GM23338 (cell line): ENCODE results near the gene ART3. TPM values are rescaled to one million over a fixed set of nuclear protein-coding genes. Genes with fewer than 3 reads are reported as not detected.

Experiments
- ATAC-seq: fragments of 200-7000 bp; cut with Tn5 transposase; 3 replicates; pipeline ENCODE4 v1.9.1; 2020
- DNase-seq: peaks from one replicate; pipeline ENCODE4 v3.0.0-alpha.2; 2015; ENCODE audit warnings: low spot score
- H2AFZ ChIP-seq: fragments of 200-600 bp; sonication (generic); 2 replicates; pipeline ENCODE4 v1.8.0; 2016; ENCODE audit warnings: antibody characterized with exemption, mild to moderate bottlenecking, moderate library complexity
- H3F3A ChIP-seq: fragments of 200-600 bp; sonication (generic); replicated peaks from 2 replicates; pipeline ENCODE4 v1.8.0; 2017; ENCODE audit warnings: antibody characterized with exemption, mixed run types, low read depth
- H3K27ac ChIP-seq: fragments of 200-600 bp; sonication (generic); 2 replicates; pipeline ENCODE4 v1.6.1; 2016; ENCODE audit warnings: low read depth
- H3K27me3 ChIP-seq: fragments of 200-600 bp; sonication (generic); 2 replicates; pipeline ENCODE4 v1.8.0; 2016; ENCODE audit warnings: mild to moderate bottlenecking, mixed run types, moderate library complexity; ENCODE audit not compliant: insufficient read depth
- H3K36me3 ChIP-seq: fragments of 200-600 bp; sonication (generic); 2 replicates; pipeline ENCODE4 v1.8.0; 2016; ENCODE audit warnings: mild to moderate bottlenecking; ENCODE audit not compliant: insufficient read depth
- H3K4me1 ChIP-seq: fragments of 200-600 bp; sonication (generic); 2 replicates; pipeline ENCODE4 v1.8.0; 2016; ENCODE audit warnings: mild to moderate bottlenecking, moderate library complexity; ENCODE audit not compliant: insufficient read depth
- H3K4me2 ChIP-seq: fragments of 200-600 bp; sonication (generic); 2 replicates; pipeline ENCODE4 v1.7.1; 2017; ENCODE audit warnings: mixed run types
- H3K4me3 ChIP-seq: fragments of 200-600 bp; sonication (generic); 2 replicates; pipeline ENCODE4 v1.6.1; 2016; ENCODE audit warnings: mixed run types
- H3K79me2 ChIP-seq: fragments of 200-600 bp; sonication (generic); replicated peaks from 2 replicates; pipeline ENCODE4 v1.8.0; 2017; ENCODE audit warnings: mild to moderate bottlenecking; ENCODE audit not compliant: insufficient read depth
- H3K9me2 ChIP-seq: fragments of 200-600 bp; sonication (generic); 2 replicates; pipeline ENCODE4 v1.8.0; 2017; ENCODE audit not compliant: insufficient read depth
- H4K20me1 ChIP-seq: fragments of 200-600 bp; sonication (generic); replicated peaks from 2 replicates; pipeline ENCODE4 v1.8.0; 2017; ENCODE audit warnings: mild to moderate bottlenecking; ENCODE audit not compliant: insufficient read depth
- H3K27ac Mint-ChIP-seq: 2 replicates; pipeline ENCODE4 v1.8.0; 2020; ENCODE audit warnings: inconsistent platforms, mild to moderate bottlenecking, moderate library complexity, mixed read lengths
- H3K27me3 Mint-ChIP-seq: 3 replicates; pipeline ENCODE4 v1.8.0; 2022; ENCODE audit warnings: low read depth, mild to moderate bottlenecking, moderate library complexity, mixed read lengths, inconsistent platforms; ENCODE audit not compliant: insufficient read depth, poor library complexity
- H3K36me3 Mint-ChIP-seq: 3 replicates; pipeline ENCODE4 v1.8.0; 2021; ENCODE audit warnings: low read depth, mild to moderate bottlenecking, inconsistent platforms, moderate library complexity, mixed read lengths
- H3K4me1 Mint-ChIP-seq: 3 replicates; pipeline ENCODE4 v1.8.0; 2020; ENCODE audit warnings: mild to moderate bottlenecking, inconsistent platforms, mixed read lengths
- H3K4me3 Mint-ChIP-seq: 3 replicates; pipeline ENCODE4 v1.8.0; 2021; ENCODE audit warnings: moderate library complexity, mild to moderate bottlenecking, inconsistent platforms, mixed read lengths
- H3K9me3 Mint-ChIP-seq: 3 replicates; pipeline ENCODE4 v1.8.0; 2020; ENCODE audit warnings: moderate library complexity, mild to moderate bottlenecking, inconsistent platforms, mixed read lengths
- CREB1 ChIP-seq: fragments of 250-450 bp; sonication (Bioruptor Pico); IDR thresholded peaks from 2 replicates; pipeline ENCODE4 v1.5.0; 2020; ENCODE audit warnings: low read depth, mild to moderate bottlenecking, moderate library complexity
- CTCF ChIP-seq, 2 experiments: fragments of 200-600 bp in 1 of 2; sonication (generic) in 1 of 2; conservative IDR thresholded peaks; 2 replicates each; pipeline versions ENCODE4 v1.5.1 to v1.6.1; 2016 to 2017; ENCODE audit warnings: antibody characterized with exemption in 2 of 2, low read depth in 2 of 2, mild to moderate bottlenecking in 2 of 2, moderate library complexity in 1 of 2
- EZH2 ChIP-seq: fragments of 200-600 bp; sonication (generic); IDR thresholded peaks from one replicate; pipeline ENCODE4 v1.8.0; 2017; ENCODE audit warnings: antibody characterized with exemption, mild to moderate bottlenecking, low read depth; ENCODE audit not compliant: unreplicated experiment
- EZH2phosphoT487 ChIP-seq: fragments of 200-600 bp; sonication (generic); IDR thresholded peaks from one replicate; pipeline ENCODE4 v1.8.1; 2018; ENCODE audit warnings: antibody characterized with exemption; ENCODE audit not compliant: unreplicated experiment
- JUNB ChIP-seq: IDR thresholded peaks from one replicate; pipeline ENCODE4 v1.6.1; 2016; ENCODE audit warnings: antibody characterized with exemption; ENCODE audit not compliant: unreplicated experiment
- NANOG ChIP-seq: IDR thresholded peaks from 2 replicates; pipeline ENCODE4 v1.6.1; 2016; ENCODE audit warnings: antibody characterized with exemption, borderline replicate concordance
- POLR2AphosphoS5 ChIP-seq: IDR thresholded peaks from 2 replicates; pipeline ENCODE4 v1.6.1; 2016; ENCODE audit warnings: antibody characterized with exemption, low read depth
- STAT1 ChIP-seq: IDR thresholded peaks from one replicate; pipeline ENCODE4 v1.6.1; 2016; ENCODE audit warnings: antibody characterized with exemption; ENCODE audit not compliant: unreplicated experiment
- ZNF114 ChIP-seq: fragments of 250-450 bp; sonication (Bioruptor Pico); IDR thresholded peaks from 2 replicates; pipeline ENCODE4 v1.5.0; 2020; ENCODE audit warnings: mild to moderate bottlenecking, moderate library complexity
- ZNF331 ChIP-seq: fragments of 250-450 bp; sonication (Bioruptor Pico); IDR thresholded peaks from 2 replicates; pipeline ENCODE4 v1.5.0; 2020; ENCODE audit warnings: low read depth, mild to moderate bottlenecking, moderate library complexity
- polyA plus RNA-seq: library from polyadenylated mRNA; unstranded; fragments of >200 nt; fragmentation: Nextera tagmentation; extraction: Ambion mirVana; gene quantifications from 2 replicates; pipeline ENCODE4 v1.2.1, GENCODE V29; 2016
- total RNA-seq: library from RNA; depleted of rRNA; stranded (reverse); fragments of >200 nt; shearing (Covaris generic); gene quantifications from 2 replicates; pipeline ENCODE4 v1.2.3, GENCODE V29; 2014
- TF ChIP-seq, protein P1 (sequence below): IDR thresholded peaks from one replicate; pipeline ENCODE4 v1.6.1; 2018; ENCODE audit warnings: antibody characterized with exemption; ENCODE audit not compliant: unreplicated experiment
- TF ChIP-seq, protein P2 (sequence below): IDR thresholded peaks from 2 replicates; pipeline ENCODE4 v1.6.1; 2016; ENCODE audit warnings: antibody characterized with exemption
- TF ChIP-seq, protein P3 (sequence below): fragments of 250-450 bp; sonication (Bioruptor Pico); IDR thresholded peaks from 2 replicates; pipeline ENCODE4 v1.5.0; 2020; ENCODE audit warnings: mild to moderate bottlenecking, moderate library complexity

The ART3 gene
- total and polyA plus RNA-seq, 2 experiments from 2014 or later, result 0.87 to 1.7 TPM

GRCh38 chr4:76058302-76058701, 16.2 kb upstream of the ART3 start:
- Histone ChIP-seq H3K4me2 (no peak overlapping the region), H3F3A (no peaks in the 10 kb centered on the region), H3K4me1 (peaks cover 24% of the 10 kb centered on the region), H3K27ac (no peak overlapping the region), H3K27me3 (no peaks in the 10 kb centered on the region), H4K20me1 (no peaks in the 10 kb centered on the region), H3K36me3 (no peaks in the 10 kb centered on the region), H2AFZ (no peak overlapping the region), H3K4me3 (no peak overlapping the region), H3K9me2 (no peaks in the 10 kb centered on the region), H3K79me2 (no peaks in the 10 kb centered on the region)
- TF ChIP-seq NANOG, result no peak
- TF ChIP-seq, protein P1, sequence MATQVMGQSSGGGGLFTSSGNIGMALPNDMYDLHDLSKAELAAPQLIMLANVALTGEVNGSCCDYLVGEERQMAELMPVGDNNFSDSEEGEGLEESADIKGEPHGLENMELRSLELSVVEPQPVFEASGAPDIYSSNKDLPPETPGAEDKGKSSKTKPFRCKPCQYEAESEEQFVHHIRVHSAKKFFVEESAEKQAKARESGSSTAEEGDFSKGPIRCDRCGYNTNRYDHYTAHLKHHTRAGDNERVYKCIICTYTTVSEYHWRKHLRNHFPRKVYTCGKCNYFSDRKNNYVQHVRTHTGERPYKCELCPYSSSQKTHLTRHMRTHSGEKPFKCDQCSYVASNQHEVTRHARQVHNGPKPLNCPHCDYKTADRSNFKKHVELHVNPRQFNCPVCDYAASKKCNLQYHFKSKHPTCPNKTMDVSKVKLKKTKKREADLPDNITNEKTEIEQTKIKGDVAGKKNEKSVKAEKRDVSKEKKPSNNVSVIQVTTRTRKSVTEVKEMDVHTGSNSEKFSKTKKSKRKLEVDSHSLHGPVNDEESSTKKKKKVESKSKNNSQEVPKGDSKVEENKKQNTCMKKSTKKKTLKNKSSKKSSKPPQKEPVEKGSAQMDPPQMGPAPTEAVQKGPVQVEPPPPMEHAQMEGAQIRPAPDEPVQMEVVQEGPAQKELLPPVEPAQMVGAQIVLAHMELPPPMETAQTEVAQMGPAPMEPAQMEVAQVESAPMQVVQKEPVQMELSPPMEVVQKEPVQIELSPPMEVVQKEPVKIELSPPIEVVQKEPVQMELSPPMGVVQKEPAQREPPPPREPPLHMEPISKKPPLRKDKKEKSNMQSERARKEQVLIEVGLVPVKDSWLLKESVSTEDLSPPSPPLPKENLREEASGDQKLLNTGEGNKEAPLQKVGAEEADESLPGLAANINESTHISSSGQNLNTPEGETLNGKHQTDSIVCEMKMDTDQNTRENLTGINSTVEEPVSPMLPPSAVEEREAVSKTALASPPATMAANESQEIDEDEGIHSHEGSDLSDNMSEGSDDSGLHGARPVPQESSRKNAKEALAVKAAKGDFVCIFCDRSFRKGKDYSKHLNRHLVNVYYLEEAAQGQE, result no peak
- no peak for TF ChIP-seq EZH2
- no peak for TF ChIP-seq JUNB
- no peak for TF ChIP-seq ZNF114 (CRISPR knock-in tag)
- no peak for TF ChIP-seq CREB1 (CRISPR knock-in tag)
- no peak for TF ChIP-seq POLR2AphosphoS5
- TF ChIP-seq EZH2phosphoT487, result no peak
- no peak for TF ChIP-seq CTCF (conservative IDR thresholded peaks at IDR 0.05; ENCODE audit: low read depth in 2 of 2)
- TF ChIP-seq, protein P2, sequence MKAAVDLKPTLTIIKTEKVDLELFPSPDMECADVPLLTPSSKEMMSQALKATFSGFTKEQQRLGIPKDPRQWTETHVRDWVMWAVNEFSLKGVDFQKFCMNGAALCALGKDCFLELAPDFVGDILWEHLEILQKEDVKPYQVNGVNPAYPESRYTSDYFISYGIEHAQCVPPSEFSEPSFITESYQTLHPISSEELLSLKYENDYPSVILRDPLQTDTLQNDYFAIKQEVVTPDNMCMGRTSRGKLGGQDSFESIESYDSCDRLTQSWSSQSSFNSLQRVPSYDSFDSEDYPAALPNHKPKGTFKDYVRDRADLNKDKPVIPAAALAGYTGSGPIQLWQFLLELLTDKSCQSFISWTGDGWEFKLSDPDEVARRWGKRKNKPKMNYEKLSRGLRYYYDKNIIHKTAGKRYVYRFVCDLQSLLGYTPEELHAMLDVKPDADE, result no peak
- TF ChIP-seq STAT1, result no peak
- no peak for TF ChIP-seq ZNF331 (CRISPR knock-in tag)
- TF ChIP-seq, protein P3, sequence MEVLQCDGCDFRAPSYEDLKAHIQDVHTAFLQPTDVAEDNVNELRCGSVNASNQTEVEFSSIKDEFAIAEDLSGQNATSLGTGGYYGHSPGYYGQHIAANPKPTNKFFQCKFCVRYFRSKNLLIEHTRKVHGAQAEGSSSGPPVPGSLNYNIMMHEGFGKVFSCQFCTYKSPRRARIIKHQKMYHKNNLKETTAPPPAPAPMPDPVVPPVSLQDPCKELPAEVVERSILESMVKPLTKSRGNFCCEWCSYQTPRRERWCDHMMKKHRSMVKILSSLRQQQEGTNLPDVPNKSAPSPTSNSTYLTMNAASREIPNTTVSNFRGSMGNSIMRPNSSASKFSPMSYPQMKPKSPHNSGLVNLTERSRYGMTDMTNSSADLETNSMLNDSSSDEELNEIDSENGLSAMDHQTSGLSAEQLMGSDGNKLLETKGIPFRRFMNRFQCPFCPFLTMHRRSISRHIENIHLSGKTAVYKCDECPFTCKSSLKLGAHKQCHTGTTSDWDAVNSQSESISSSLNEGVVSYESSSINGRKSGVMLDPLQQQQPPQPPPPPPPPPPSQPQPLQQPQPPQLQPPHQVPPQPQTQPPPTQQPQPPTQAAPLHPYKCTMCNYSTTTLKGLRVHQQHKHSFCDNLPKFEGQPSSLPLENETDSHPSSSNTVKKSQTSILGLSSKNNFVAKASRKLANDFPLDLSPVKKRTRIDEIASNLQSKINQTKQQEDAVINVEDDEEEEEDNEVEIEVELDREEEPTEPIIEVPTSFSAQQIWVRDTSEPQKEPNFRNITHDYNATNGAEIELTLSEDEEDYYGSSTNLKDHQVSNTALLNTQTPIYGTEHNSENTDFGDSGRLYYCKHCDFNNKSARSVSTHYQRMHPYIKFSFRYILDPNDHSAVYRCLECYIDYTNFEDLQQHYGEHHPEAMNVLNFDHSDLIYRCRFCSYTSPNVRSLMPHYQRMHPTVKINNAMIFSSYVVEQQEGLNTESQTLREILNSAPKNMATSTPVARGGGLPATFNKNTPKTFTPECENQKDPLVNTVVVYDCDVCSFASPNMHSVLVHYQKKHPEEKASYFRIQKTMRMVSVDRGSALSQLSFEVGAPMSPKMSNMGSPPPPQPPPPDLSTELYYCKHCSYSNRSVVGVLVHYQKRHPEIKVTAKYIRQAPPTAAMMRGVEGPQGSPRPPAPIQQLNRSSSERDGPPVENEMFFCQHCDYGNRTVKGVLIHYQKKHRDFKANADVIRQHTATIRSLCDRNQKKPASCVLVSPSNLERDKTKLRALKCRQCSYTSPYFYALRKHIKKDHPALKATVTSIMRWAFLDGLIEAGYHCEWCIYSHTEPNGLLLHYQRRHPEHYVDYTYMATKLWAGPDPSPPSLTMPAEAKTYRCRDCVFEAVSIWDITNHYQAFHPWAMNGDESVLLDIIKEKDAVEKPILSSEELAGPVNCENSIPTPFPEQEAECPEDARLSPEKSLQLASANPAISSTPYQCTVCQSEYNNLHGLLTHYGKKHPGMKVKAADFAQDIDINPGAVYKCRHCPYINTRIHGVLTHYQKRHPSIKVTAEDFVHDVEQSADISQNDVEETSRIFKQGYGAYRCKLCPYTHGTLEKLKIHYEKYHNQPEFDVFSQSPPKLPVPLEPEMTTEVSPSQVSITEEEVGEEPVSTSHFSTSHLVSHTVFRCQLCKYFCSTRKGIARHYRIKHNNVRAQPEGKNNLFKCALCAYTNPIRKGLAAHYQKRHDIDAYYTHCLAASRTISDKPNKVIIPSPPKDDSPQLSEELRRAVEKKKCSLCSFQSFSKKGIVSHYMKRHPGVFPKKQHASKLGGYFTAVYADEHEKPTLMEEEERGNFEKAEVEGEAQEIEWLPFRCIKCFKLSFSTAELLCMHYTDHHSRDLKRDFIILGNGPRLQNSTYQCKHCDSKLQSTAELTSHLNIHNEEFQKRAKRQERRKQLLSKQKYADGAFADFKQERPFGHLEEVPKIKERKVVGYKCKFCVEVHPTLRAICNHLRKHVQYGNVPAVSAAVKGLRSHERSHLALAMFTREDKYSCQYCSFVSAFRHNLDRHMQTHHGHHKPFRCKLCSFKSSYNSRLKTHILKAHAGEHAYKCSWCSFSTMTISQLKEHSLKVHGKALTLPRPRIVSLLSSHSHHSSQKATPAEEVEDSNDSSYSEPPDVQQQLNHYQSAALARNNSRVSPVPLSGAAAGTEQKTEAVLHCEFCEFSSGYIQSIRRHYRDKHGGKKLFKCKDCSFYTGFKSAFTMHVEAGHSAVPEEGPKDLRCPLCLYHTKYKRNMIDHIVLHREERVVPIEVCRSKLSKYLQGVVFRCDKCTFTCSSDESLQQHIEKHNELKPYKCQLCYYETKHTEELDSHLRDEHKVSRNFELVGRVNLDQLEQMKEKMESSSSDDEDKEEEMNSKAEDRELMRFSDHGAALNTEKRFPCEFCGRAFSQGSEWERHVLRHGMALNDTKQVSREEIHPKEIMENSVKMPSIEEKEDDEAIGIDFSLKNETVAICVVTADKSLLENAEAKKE, result no peak
- H3K36me3 Mint-ChIP-seq, result no peaks in the 10 kb centered on the region
- DNase-seq (no peak), ATAC-seq (no peak)
- no peaks in the 10 kb centered on the region for H3K9me3 Mint-ChIP-seq
- peaks cover 27% of the 10 kb centered on the region for H3K4me1 Mint-ChIP-seq
- peaks cover 2% of the 10 kb centered on the region for H3K27me3 Mint-ChIP-seq
- H3K27ac Mint-ChIP-seq, result no peak overlapping the region
- H3K4me3 Mint-ChIP-seq, result no peak overlapping the region
